NCI-H2196 treated with DMSO at 0.1 percent for 48 hours (cell line): ENCODE results near the gene KCND2.

ENCODE experiments used
- DNase-seq: peaks from one replicate; lab custom pipeline; 2025; ENCODE audit not compliant: unreplicated experiment; lab: John Stamatoyannopoulos, UW

KCND2 gene

DNA sequence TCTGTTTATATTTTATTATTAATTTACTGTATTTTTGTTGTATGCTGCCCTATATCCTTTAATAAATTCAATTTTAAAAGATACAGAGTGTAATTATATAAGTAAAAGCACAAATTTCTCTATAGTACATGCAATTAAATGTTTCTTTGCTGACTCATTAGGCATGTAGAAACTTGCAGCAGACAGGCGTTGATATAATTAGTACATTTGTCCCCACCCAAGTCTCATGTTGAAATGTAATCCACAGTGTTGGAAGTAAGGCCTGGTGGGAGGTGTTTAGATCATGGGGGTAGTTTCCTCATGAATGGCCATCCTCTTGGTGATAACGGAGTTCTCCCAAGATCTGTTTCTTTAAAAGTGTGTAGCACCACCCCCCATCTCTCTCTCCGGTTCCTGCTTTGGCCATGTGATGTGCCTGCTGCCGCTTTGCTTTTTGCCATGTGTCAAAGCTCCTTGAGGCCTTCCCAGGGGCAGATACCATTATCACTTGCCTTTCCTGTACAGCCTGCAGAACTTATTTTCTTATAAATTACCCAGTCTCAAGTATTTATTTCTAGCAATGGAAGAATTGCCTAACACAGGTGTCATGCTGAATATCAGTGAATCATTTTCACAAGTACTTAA, 521.2 kb downstream of the KCND2 start:
- DNase-seq = no peak

DNA sequence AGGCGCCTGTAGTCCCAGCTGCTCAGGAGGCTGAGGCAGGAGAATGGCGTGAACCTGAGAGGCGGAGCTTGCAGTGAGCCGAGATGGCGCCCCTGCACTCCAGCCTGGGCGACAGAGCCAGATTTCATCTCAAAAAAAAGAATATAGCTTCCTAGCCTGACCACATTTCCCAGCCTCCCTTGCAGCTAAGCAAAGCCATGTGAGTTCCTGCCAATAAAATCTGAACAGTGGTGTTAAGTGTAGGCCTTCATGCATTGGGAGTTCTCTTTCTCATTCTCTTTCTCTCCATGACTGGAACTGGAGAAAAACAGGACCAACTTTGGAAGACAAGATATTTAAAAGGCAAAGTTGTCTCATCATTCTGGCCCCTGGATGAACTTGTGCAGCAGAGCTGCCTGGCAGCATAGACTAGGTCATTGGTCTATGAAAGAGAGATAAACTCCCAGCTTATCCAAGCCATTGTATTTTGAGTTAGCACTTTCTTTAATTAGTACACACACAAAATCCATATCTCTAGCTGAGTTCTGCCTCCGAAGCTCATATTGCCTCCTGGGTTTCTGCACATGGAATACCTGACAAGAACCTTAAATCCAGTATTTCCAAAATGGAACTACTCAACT, 524.2 kb downstream of the KCND2 start:
- DNase-seq = no peak

DNA sequence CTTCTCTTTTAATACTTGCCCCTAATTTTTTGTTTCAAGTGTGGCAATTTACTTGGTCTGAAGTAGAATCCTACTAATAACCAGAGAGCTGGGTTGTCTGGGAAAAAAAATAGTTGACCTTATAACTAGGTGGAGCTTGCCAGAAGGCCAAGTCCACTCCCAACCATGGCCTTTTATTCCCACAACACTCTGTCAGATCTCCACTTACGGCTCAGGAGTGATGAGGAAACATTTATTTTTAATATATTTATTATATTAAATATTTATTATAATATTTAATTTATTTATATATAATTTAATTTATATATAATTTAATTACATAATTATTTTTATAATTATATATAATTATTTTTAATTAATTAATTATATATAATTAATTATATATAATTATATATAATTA, 526.2 kb downstream of the KCND2 start:
- DNase-seq = no peak
